ENCODE results near the gene ADAMTSL5. TPM values are rescaled to one million over a fixed set of nuclear protein-coding genes. Genes with fewer than 3 reads are reported as not detected.

ADAMTSL5 gene
- total and polyA plus RNA-seq, 2 of the 8 experiments (the other 6 are each of a cell fraction or from before 2014, with no cell fraction given): 0.82 to 0.99 TPM

DNA sequence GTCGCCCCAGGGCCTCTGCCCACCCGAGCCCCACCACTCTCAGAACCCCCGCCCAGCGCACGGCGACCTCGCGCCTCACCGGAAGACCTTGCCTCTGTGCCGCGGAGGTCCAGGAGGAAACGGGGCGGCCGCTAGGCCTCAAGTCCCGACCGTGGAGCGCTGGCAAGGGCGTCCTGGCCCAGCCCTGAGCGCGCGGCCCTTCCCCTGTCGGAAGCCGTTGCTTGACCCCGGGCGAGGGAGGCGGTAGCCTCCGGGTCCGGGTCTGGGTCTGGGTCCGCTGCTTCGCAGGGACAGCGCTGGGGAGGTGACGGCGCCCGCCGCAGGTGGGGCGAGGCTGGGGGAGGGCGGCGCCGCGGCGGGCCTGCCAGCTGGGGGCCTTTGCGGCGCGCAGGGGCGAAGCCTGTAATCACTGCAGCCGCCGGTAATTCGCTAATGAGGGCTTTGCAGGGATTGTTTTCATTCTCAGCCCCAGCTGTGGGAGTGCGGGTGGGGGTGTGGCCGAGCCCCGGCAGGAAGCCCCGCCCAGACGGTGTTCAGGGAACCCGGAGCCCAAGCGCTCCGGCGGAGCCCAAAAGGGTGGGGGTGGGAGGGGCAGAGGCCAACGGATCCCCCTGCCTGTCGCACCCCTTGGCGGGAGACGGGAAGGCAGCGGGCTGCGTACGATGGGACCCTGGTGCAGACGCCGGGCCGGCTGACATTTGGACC lies 42.4 kb downstream of the ADAMTSL5 start:
- Histone ChIP-seq H3K9ac (replicated peaks in 1 of 4; ENCODE audit: extremely low read depth in 1 of 4, low read depth in 3 of 4, low read length in 3 of 4) (no peak overlapping the region), H2BK12ac (ENCODE audit: low read depth, low read length) (no peak overlapping the region), H4K8ac (ENCODE audit: extremely low read depth, insufficient read depth, low read length) (peak overlapping the region; percentile 71), H4K91ac (replicated peaks; ENCODE audit: insufficient read length, low read length) (no peak overlapping the region), H3K27me3 (replicated peaks in 1 of 4; ENCODE audit: control insufficient read depth in 3 of 4, extremely low read depth in 1 of 4, insufficient read depth in 3 of 4, low read length in 3 of 4) (peaks cover 59 to 79% (median 77%) of the 10 kb centered on the region in 4 experiments), H3K4ac (replicated peaks; ENCODE audit: insufficient read length, low read depth, low read length) (no peak overlapping the region), H3K79me1 (ENCODE audit: low read depth, low read length) (no peaks in the 10 kb centered on the region), H3K18ac (ENCODE audit: extremely low read depth, low read length) (no peak overlapping the region; the same call in 1 of the 2 replicates), H3K27ac (ENCODE audit: low read depth, low read length) (no peak overlapping the region), H3K56ac (replicated peaks; ENCODE audit: insufficient read length, low read depth, low read length) (no peak overlapping the region), H2BK5ac (ENCODE audit: low read depth, low read length) (no peak overlapping the region; the same call in 1 of the 2 replicates), H3K23ac (ENCODE audit: insufficient read length) (no peak overlapping the region), H3K9me3 (ENCODE audit: insufficient read depth in 2 of 2, low read depth in 1 of 2, low read length in 1 of 2) (peaks cover 0 to 7% of the 10 kb centered on the region in 2 experiments; a peak in 1 of 4 replicates), H4K20me1 (replicated peaks in 1 of 2; ENCODE audit: control insufficient read depth in 1 of 2, insufficient read depth in 2 of 2, low read length in 2 of 2) (peaks cover 23 to 57% of the 10 kb centered on the region in 2 experiments), H3K4me2 (ENCODE audit: insufficient read depth in 1 of 2, low read depth in 2 of 2, low read length in 2 of 2) (peak overlapping the region; percentile 86 to 91), H4K5ac (ENCODE audit: insufficient read length, low read depth, low read length) (no peak overlapping the region), H2AK5ac (ENCODE audit: low read depth, low read length) (no peak overlapping the region), H3K23me2 (ENCODE audit: low read depth, low read length) (peaks cover 10% of the 10 kb centered on the region; the same call in 1 of the 2 replicates), H3K14ac (ENCODE audit: insufficient read length) (no peak overlapping the region), H2BK20ac (ENCODE audit: low read length) (no peak overlapping the region), H2BK120ac (replicated peaks; ENCODE audit: low read depth, low read length) (no peak overlapping the region), H2AFZ (ENCODE audit: low read length) (no peak overlapping the region), H3K79me2 (ENCODE audit: control insufficient read depth in 1 of 2, insufficient read depth in 2 of 2, low read length in 2 of 2) (no peaks in the 10 kb centered on the region), H3K4me1 (replicated peaks in 1 of 4; ENCODE audit: control insufficient read depth in 3 of 4, insufficient read depth in 4 of 4, low read length in 3 of 4) (peaks cover 0 to 46% (median 24%) of the 10 kb centered on the region in 4 experiments; a peak in 5 of 7 replicates), H2BK15ac (ENCODE audit: low read length) (no peak overlapping the region), H3K36me3 (ENCODE audit: control insufficient read depth in 2 of 4, insufficient read depth in 4 of 4, low read length in 3 of 4) (peaks cover 0 to 41% (median 0%) of the 10 kb centered on the region in 4 experiments; a peak in 2 of 8 replicates), H3K4me3 (ENCODE audit: extremely low read depth in 1 of 4, insufficient read depth in 2 of 4, low read depth in 3 of 4, low read length in 4 of 4) (peak overlapping the region; percentile 29 to 56 (median 36))
- 5% methylated on average over 40 of the region's 67 CpGs; no CpG with 5 or more reads in 1 of the 2 experiments for WGBS, 2 experiments (ENCODE audit: extremely low coverage in 1 of 2, insufficient coverage in 1 of 2, insufficient read length in 1 of 2, insufficient replicate concordance in 2 of 2, low coverage in 1 of 2, low lambda C conversion rate in 2 of 2, missing lambda C conversion rate in 1 of 2)
- TF ChIP-seq, protein P1, sequence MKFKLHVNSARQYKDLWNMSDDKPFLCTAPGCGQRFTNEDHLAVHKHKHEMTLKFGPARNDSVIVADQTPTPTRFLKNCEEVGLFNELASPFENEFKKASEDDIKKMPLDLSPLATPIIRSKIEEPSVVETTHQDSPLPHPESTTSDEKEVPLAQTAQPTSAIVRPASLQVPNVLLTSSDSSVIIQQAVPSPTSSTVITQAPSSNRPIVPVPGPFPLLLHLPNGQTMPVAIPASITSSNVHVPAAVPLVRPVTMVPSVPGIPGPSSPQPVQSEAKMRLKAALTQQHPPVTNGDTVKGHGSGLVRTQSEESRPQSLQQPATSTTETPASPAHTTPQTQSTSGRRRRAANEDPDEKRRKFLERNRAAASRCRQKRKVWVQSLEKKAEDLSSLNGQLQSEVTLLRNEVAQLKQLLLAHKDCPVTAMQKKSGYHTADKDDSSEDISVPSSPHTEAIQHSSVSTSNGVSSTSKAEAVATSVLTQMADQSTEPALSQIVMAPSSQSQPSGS (IDR thresholded peaks at IDR 0.05; ENCODE audit: low read length): no peak
- TF ChIP-seq GABPA (IDR thresholded peaks at IDR 0.05; ENCODE audit: borderline replicate concordance, insufficient read depth, low read length): no peak; the same call in 1 of the 2 replicates
- TF ChIP-seq TAF1 (IDR thresholded peaks at IDR 0.05; ENCODE audit: low read depth, low read length): peak; percentile 3; the same call in 1 of the 2 replicates
- peak; percentile 29 for TF ChIP-seq EZH2 (IDR thresholded peaks at IDR 0.05; ENCODE audit: low read depth, low read length, severe bottlenecking)
- TF ChIP-seq SUZ12 (IDR thresholded peaks at IDR 0.05; ENCODE audit: low read length): 0 out of 2 replicates have a peak, but pooled peaks have one; percentile 30
- POLR2A ChIA-PET (ENCODE audit: partially characterized antibody): interaction anchor here (0.6 to 5.5 kb wide), 8 partner anchors 13 to 376 kb away, joined by 3 to 55 read pairs (median 4); no protein-coding TSS in a partner anchor
- DNase-seq (ENCODE audit: low read depth in 1 of 2, low spot score in 2 of 2) (peak in 1 of 2 experiments; percentile 86), FAIRE-seq (no peak)
- CTCF ChIA-PET (ENCODE audit: partially characterized antibody): interaction anchor here (1.2 to 1.9 kb wide), 3 partner anchors 16 to 122 kb away, joined by 3 to 6 read pairs (median 3); no protein-coding TSS in a partner anchor
